ENCODE results near the gene ZMYND8.

Gene ZMYND8

DNA sequence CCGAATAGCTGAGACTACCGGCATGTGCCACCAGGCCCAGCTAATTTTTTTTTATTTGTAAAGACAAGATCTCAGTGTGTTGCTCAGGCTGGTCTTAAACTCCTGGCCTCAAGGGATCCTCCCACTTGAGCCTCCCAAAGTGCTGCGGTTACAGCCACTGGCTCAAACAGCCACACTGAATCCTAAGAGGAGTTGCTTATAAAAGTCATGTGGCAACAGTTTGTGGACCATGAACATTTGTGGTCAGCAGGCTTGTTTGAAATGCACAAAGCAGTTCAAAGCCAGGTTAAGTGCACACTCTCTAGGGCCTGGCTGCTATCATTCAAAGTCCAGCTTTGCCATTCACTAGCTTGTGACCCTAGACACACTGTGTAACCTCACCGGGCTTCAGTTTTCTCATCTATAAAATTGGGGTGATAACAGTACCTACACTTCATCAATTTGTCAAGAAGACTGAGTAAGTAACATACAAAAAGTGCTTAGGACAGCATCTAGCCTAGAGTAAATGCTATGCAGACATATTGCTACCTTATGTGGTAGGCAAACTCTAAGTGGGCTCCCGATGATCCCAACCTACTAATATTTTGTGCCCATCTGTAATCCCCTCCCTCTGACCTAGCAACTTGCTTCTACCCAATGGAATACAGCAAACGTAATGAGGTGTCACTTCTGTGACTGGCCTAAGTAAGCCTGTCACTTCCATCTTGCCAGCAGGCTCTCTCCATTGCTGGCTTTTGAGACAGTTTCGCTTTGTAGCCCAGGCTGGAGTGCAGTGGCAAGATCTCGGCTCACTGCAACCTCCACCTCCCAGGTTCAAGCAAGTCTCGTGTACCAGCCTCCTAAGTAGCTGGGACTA lies 122.9 kb downstream of the ZMYND8 start:
- Histone ChIP-seq H3K79me2 (ENCODE audit: insufficient read depth, low read length) (no peaks in the 10 kb centered on the region), H4K20me1 (ENCODE audit: insufficient read depth, low read length) (no peaks in the 10 kb centered on the region), H2AFZ (ENCODE audit: low read length) (no peak overlapping the region), H3K9me3 (ENCODE audit: low read length) (no peaks in the 10 kb centered on the region), H3K4me2 (ENCODE audit: low read length) (no peak overlapping the region), H3K27ac (ENCODE audit: low read depth, low read length, poor library complexity, severe bottlenecking) (no peak overlapping the region), H3F3A (ENCODE audit: insufficient read depth, low read length) (no peaks in the 10 kb centered on the region), H3K4me3 (ENCODE audit: low read depth, low read length, poor library complexity, severe bottlenecking) (no peak overlapping the region), H3K9me2 (ENCODE audit: low read depth, low read length) (no peaks in the 10 kb centered on the region), H3K36me3 (ENCODE audit: insufficient read depth, low read length) (peaks cover 96% of the 10 kb centered on the region), H3K4me1 (ENCODE audit: insufficient read depth, low read length, severe bottlenecking) (no peaks in the 10 kb centered on the region), H3K27me3 (ENCODE audit: insufficient read depth, low read length) (no peaks in the 10 kb centered on the region), H3K9ac (ENCODE audit: low read length) (no peak overlapping the region)
- TF ChIP-seq EZH2 (IDR thresholded peaks at IDR 0.05; ENCODE audit: borderline replicate concordance, low read length) (no peak), CTCF (IDR thresholded peaks at IDR 0.05; ENCODE audit: low read length) (no peak)

- Histone ChIP-seq H3K9ac (ENCODE audit: low read length) (no peak overlapping the region), H3K4me1 (ENCODE audit: insufficient read depth, low read length, severe bottlenecking) (no peaks in the 10 kb centered on the region), H3K27ac (ENCODE audit: low read depth, low read length, poor library complexity, severe bottlenecking) (no peak overlapping the region), H3F3A (ENCODE audit: insufficient read depth, low read length) (no peaks in the 10 kb centered on the region), H3K79me2 (ENCODE audit: insufficient read depth, low read length) (no peaks in the 10 kb centered on the region), H4K20me1 (ENCODE audit: insufficient read depth, low read length) (no peaks in the 10 kb centered on the region), H3K9me2 (ENCODE audit: low read depth, low read length) (no peaks in the 10 kb centered on the region), H3K9me3 (ENCODE audit: low read length) (no peaks in the 10 kb centered on the region), H3K36me3 (ENCODE audit: insufficient read depth, low read length) (peaks cover 94% of the 10 kb centered on the region), H2AFZ (ENCODE audit: low read length) (no peak overlapping the region), H3K4me3 (ENCODE audit: low read depth, low read length, poor library complexity, severe bottlenecking) (no peak overlapping the region), H3K4me2 (ENCODE audit: low read length) (no peak overlapping the region), H3K27me3 (ENCODE audit: insufficient read depth, low read length) (no peaks in the 10 kb centered on the region)
- no peak for TF ChIP-seq CTCF (IDR thresholded peaks at IDR 0.05; ENCODE audit: low read length)
- TF ChIP-seq EZH2 (IDR thresholded peaks at IDR 0.05; ENCODE audit: borderline replicate concordance, low read length), result no peak
These were observed 124.0 kb downstream of the ZMYND8 start for GRCh38 chr20:47232518-47232917.

DNA sequence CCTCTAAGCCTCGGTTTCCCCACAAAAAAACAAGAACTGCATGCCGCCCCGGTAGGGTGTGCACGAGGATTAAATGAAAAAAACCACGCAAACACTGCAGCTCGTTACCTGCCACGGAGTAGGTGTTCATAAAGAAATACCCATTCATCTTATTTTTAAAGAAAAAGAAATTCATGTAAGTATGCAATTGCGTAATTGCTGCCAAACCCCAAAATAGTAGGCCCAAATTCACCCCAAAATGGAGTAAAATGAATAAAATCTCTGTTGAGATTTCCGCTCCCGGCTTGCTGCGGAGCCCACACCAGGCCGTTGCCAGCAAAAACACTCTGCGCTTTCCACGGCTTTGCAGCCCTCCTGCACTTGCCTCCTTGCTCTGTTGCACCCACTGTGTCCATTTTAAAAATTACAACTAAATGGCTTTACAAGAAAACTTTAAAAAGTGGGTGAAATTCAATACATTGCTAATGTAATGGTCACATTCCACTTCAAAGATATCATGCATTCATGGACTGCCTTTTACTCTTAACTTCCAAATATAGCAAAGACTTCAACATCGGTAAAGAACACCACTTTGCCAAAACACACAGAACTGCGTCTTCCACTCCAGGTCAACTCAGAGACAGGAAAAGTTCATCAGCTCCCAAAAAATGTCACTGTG lies 125.0 kb downstream of the ZMYND8 start:
- no peak overlapping the region for H3K9ac ChIP-seq (ENCODE audit: low read length)
- no peak overlapping the region for H3K4me3 ChIP-seq (ENCODE audit: low read depth, low read length, poor library complexity, severe bottlenecking)
- H3F3A ChIP-seq (ENCODE audit: insufficient read depth, low read length), result no peaks in the 10 kb centered on the region
- H3K36me3 ChIP-seq (ENCODE audit: insufficient read depth, low read length), result peaks cover 95% of the 10 kb centered on the region
- TF ChIP-seq EZH2 (IDR thresholded peaks at IDR 0.05; ENCODE audit: borderline replicate concordance, low read length) (no peak), CTCF (IDR thresholded peaks at IDR 0.05; ENCODE audit: low read length) (no peak)
- no peaks in the 10 kb centered on the region for H3K4me1 ChIP-seq (ENCODE audit: insufficient read depth, low read length, severe bottlenecking)
- no peak overlapping the region for H3K27ac ChIP-seq (ENCODE audit: low read depth, low read length, poor library complexity, severe bottlenecking)
- H3K4me2 ChIP-seq (ENCODE audit: low read length), result no peak overlapping the region
- no peaks in the 10 kb centered on the region for H3K9me2 ChIP-seq (ENCODE audit: low read depth, low read length)
- H3K79me2 ChIP-seq (ENCODE audit: insufficient read depth, low read length), result no peaks in the 10 kb centered on the region
- H2AFZ ChIP-seq (ENCODE audit: low read length), result no peak overlapping the region
- no peaks in the 10 kb centered on the region for H4K20me1 ChIP-seq (ENCODE audit: insufficient read depth, low read length)
- no peaks in the 10 kb centered on the region for H3K27me3 ChIP-seq (ENCODE audit: insufficient read depth, low read length)
- no peaks in the 10 kb centered on the region for H3K9me3 ChIP-seq (ENCODE audit: low read length)

All from OCI-LY1 (cell line).